Chondrocyte (in vitro differentiated cells): ENCODE measurements around the gene ARHGAP24. TPM values are rescaled to one million over a fixed set of nuclear protein-coding genes. Genes with fewer than 3 reads are reported as not detected.

Experiments
- DNase-seq: peaks from one replicate; pipeline ENCODE4 v3.0.0; 2021; ENCODE audit warnings: mixed read lengths, low spot score
- H3K27ac Mint-ChIP-seq: one replicate; pipeline ENCODE4 v1.8.0; 2021; ENCODE audit warnings: mild to moderate bottlenecking, moderate library complexity, mixed read lengths; ENCODE audit not compliant: unreplicated experiment
- H3K27me3 Mint-ChIP-seq: 2 replicates; pipeline ENCODE4 v1.8.0; 2021; ENCODE audit warnings: low read depth, mixed read lengths
- H3K36me3 Mint-ChIP-seq: 2 replicates; pipeline ENCODE4 v1.8.0; 2021; ENCODE audit warnings: low read depth, mixed read lengths
- H3K4me1 Mint-ChIP-seq: 2 replicates; pipeline ENCODE4 v1.8.0; 2021; ENCODE audit warnings: low read depth, mild to moderate bottlenecking, mixed read lengths
- H3K4me3 Mint-ChIP-seq: one replicate; pipeline ENCODE4 v1.8.0; 2021; ENCODE audit warnings: mild to moderate bottlenecking, moderate library complexity, mixed read lengths; ENCODE audit not compliant: unreplicated experiment
- H3K9me3 Mint-ChIP-seq: 2 replicates; pipeline ENCODE4 v1.8.0; 2021; ENCODE audit warnings: low read depth, mixed read lengths
- total RNA-seq: library from RNA; stranded (reverse); gene quantifications from 3 replicates; pipeline ENCODE4 v1.2.1, GENCODE V29; 2021
- TF ChIP-seq, protein P1 (sequence below): fragments of 200-600 bp; sonication (generic); IDR thresholded peaks from 2 replicates; pipeline ENCODE4 v1.5.0; 2021; ENCODE audit warnings: antibody characterized with exemption, mild to moderate bottlenecking, moderate library complexity

Gene ARHGAP24
- total RNA-seq, 1 donor from 2014 or later = 22.0 TPM

- no peak overlapping the region for H3K4me3 Mint-ChIP-seq
- peaks cover 25% of the 10 kb centered on the region for H3K36me3 Mint-ChIP-seq
- DNase-seq = no peak
- H3K27me3 Mint-ChIP-seq = no peaks in the 10 kb centered on the region
- H3K9me3 Mint-ChIP-seq = no peaks in the 10 kb centered on the region
- TF ChIP-seq, protein P1, sequence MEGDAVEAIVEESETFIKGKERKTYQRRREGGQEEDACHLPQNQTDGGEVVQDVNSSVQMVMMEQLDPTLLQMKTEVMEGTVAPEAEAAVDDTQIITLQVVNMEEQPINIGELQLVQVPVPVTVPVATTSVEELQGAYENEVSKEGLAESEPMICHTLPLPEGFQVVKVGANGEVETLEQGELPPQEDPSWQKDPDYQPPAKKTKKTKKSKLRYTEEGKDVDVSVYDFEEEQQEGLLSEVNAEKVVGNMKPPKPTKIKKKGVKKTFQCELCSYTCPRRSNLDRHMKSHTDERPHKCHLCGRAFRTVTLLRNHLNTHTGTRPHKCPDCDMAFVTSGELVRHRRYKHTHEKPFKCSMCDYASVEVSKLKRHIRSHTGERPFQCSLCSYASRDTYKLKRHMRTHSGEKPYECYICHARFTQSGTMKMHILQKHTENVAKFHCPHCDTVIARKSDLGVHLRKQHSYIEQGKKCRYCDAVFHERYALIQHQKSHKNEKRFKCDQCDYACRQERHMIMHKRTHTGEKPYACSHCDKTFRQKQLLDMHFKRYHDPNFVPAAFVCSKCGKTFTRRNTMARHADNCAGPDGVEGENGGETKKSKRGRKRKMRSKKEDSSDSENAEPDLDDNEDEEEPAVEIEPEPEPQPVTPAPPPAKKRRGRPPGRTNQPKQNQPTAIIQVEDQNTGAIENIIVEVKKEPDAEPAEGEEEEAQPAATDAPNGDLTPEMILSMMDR = no peak
- peaks cover 3% of the 10 kb centered on the region for H3K4me1 Mint-ChIP-seq
- no peak overlapping the region for H3K27ac Mint-ChIP-seq
Measured at GRCh38 chr4:85993641-85994040, 518.7 kb downstream of the ARHGAP24 start.

GRCh38 chr4:85994576-85994975, 519.6 kb downstream of the ARHGAP24 start:
- H3K4me1 Mint-ChIP-seq = peaks cover 8% of the 10 kb centered on the region
- DNase-seq = no peak
- TF ChIP-seq, protein P1 = no peak
- H3K4me3 Mint-ChIP-seq = no peak overlapping the region
- no peak overlapping the region for H3K27ac Mint-ChIP-seq
- H3K27me3 Mint-ChIP-seq = no peaks in the 10 kb centered on the region
- H3K36me3 Mint-ChIP-seq = peaks cover 23% of the 10 kb centered on the region
- no peaks in the 10 kb centered on the region for H3K9me3 Mint-ChIP-seq

DNA sequence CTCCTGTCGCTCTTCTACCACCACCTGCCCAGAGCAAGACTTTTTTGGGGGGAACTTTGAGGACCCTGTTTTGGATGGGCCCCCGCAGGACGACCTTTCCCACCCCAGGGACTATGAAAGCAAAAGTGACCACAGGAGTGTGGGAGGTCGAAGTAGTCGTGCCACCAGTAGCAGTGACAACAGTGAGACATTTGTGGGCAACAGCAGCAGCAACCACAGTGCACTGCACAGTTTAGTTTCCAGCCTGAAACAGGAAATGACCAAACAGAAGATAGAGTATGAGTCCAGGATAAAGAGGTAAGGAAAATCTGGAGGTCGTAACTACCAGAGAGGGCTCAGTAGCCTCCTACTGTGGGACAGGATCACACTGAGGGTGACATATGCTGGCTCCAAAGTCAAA, 520.4 kb downstream of the ARHGAP24 start:
- TF ChIP-seq, protein P1 = no peak
- H3K27ac Mint-ChIP-seq = no peak overlapping the region
- H3K27me3 Mint-ChIP-seq = no peaks in the 10 kb centered on the region
- peaks cover 24% of the 10 kb centered on the region for H3K36me3 Mint-ChIP-seq
- H3K4me1 Mint-ChIP-seq = peaks cover 8% of the 10 kb centered on the region
- H3K4me3 Mint-ChIP-seq = no peak overlapping the region
- no peaks in the 10 kb centered on the region for H3K9me3 Mint-ChIP-seq
- no peak for DNase-seq

- DNase-seq = no peak
- Mint-ChIP-seq H3K4me1 (peaks cover 8% of the 10 kb centered on the region), H3K4me3 (no peak overlapping the region), H3K36me3 (peaks cover 17% of the 10 kb centered on the region), H3K27me3 (no peaks in the 10 kb centered on the region), H3K9me3 (no peaks in the 10 kb centered on the region), H3K27ac (no peak overlapping the region)
- TF ChIP-seq, protein P1 = no peak
Measured at GRCh38 chr4:86001591-86001990, 526.6 kb downstream of the ARHGAP24 start.

DNA sequence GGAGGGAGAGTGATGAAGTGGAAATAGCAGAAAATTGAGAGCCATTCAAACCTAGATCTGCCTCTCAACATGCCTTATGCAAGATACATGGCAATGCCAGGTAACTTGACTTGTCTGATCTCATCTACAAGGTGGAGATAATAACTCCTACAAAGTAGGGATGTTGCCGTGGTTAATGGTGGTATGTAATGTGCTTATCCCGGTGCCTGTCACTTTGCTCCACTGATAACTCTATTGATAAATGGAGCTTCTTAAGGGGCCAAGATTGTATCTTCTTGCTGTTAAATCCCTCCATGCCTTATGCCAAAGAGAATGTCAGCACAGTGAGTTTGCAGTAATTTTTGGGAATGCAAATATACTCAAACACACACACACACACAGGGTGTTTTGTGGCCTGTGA, 529.1 kb downstream of the ARHGAP24 start:
- Mint-ChIP-seq H3K36me3 (peaks cover 13% of the 10 kb centered on the region), H3K27ac (no peak overlapping the region), H3K27me3 (no peaks in the 10 kb centered on the region), H3K9me3 (no peaks in the 10 kb centered on the region), H3K4me3 (no peak overlapping the region), H3K4me1 (peaks cover 1% of the 10 kb centered on the region)
- no peak for DNase-seq
- TF ChIP-seq, protein P1 = no peak
